Subcutaneous abdominal adipose tissue (tissue), 5 donors: Measurements from ENCODE around the gene ULBP3.

Experiments used
- H3K27ac ChIP-seq: one replicate; pipeline ENCODE4 v1.7.0; 2013; ENCODE audit warnings: low read depth, mild to moderate bottlenecking, inconsistent platforms, low read length, moderate library complexity
- H3K27me3 ChIP-seq, 5 donors: one replicate each; pipeline ENCODE4 v1.7.0; 2013; ENCODE audit warnings: low read length in 5 of 5, inconsistent platforms in 1 of 5; ENCODE audit not compliant: control insufficient read depth in 5 of 5, insufficient read depth in 4 of 5
- H3K36me3 ChIP-seq, 5 donors: one replicate each; pipeline ENCODE4 v1.7.0; 2013; ENCODE audit warnings: low read length in 5 of 5; ENCODE audit not compliant: control insufficient read depth in 5 of 5, insufficient read depth in 5 of 5
- H3K4me1 ChIP-seq, 5 donors: one replicate each; pipeline ENCODE4 v1.7.0; 2013; ENCODE audit warnings: low read length in 5 of 5, mild to moderate bottlenecking in 3 of 5, moderate library complexity in 1 of 5; ENCODE audit not compliant: control insufficient read depth in 5 of 5, insufficient read depth in 5 of 5
- H3K4me3 ChIP-seq, 5 donors: one replicate each; pipeline ENCODE4 v1.7.0; 2013; ENCODE audit warnings: low read length in 5 of 5, low read depth in 1 of 5
- H3K9ac ChIP-seq, 5 donors: one replicate each; pipeline ENCODE4 v1.7.0; 2013; ENCODE audit warnings: low read length in 5 of 5, mild to moderate bottlenecking in 4 of 5, moderate library complexity in 3 of 5
- H3K9me3 ChIP-seq, 5 donors: one replicate each; pipeline ENCODE4 v1.7.0; 2013; ENCODE audit warnings: low read length in 5 of 5; ENCODE audit not compliant: control insufficient read depth in 5 of 5
- donor health status: healthy.
- donor health status: healthy.
- donor health status: healthy.
- donor health status: healthy.
- donor health status: healthy.

Gene ULBP3

DNA sequence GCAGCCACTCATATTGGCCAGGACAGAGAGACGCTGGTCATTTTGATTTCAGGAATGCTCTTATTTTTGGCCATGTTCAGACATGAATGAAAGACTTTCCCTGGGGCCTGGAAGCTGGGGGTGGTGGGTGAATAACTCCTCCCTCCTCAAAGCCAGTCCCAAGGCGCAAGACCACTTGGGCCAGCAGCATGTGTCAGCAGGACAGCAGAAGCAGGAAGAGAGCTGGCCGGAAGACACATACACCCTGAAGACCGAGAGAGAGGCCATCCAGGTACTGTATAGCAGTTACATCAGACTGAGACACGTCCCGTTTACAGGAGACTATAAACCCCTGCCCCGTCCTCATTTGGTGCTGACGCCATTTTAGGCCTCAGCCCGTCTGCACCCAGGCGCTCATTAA is 29.2 kb upstream of the ULBP3 start:
- Histone ChIP-seq H3K27ac (no peak overlapping the region), H3K4me1 (peaks cover 0 to 6% (median 0%) of the 10 kb centered on the region in 5 donors), H3K27me3 (no peaks in the 10 kb centered on the region), H3K36me3 (no peaks in the 10 kb centered on the region), H3K9me3 (no peaks in the 10 kb centered on the region), H3K4me3 (no peak overlapping the region), H3K9ac (no peak overlapping the region)

GRCh38 chr6:150093397-150093796 is 24.5 kb upstream of the ULBP3 start:
- Histone ChIP-seq H3K4me3 (no peak overlapping the region), H3K9me3 (no peaks in the 10 kb centered on the region), H3K27me3 (peaks cover 0 to 6% (median 2%) of the 10 kb centered on the region in 5 donors), H3K36me3 (no peaks in the 10 kb centered on the region), H3K27ac (no peak overlapping the region), H3K9ac (no peak overlapping the region), H3K4me1 (peaks cover 0 to 10% (median 0%) of the 10 kb centered on the region in 5 donors)

GRCh38 chr6:150091476-150091875 is 22.6 kb upstream of the ULBP3 start:
- no peak overlapping the region for H3K27ac ChIP-seq
- H3K4me3 ChIP-seq: no peak overlapping the region
- peaks cover 0 to 6% (median 2%) of the 10 kb centered on the region in 5 donors for H3K27me3 ChIP-seq
- H3K4me1 ChIP-seq: peaks cover 0 to 10% (median 0%) of the 10 kb centered on the region in 5 donors
- H3K36me3 ChIP-seq: no peaks in the 10 kb centered on the region
- H3K9ac ChIP-seq: no peak overlapping the region
- H3K9me3 ChIP-seq: no peaks in the 10 kb centered on the region

DNA sequence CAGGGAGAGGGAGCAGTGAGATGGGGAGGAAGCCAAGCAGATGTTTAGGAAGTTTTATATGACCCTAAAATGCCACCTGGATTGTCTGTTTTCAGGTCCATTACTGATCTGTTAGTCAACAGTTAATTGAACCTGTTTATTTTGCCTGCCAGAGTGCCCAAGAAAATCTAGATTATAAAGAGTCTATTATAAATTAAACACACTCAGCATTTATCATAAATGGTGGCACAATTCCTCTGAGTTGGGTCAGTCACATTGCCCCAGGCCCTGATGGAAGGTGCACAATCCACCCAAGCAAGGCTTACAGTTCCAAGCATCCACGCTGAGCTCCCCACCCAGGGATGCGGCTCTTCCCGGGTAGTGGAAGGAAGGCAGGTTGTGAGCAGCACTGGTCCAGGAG is 21.4 kb upstream of the ULBP3 start:
- peaks cover 0 to 10% (median 0%) of the 10 kb centered on the region in 5 donors for H3K4me1 ChIP-seq
- no peak overlapping the region for H3K9ac ChIP-seq
- no peak overlapping the region for H3K4me3 ChIP-seq
- H3K27ac ChIP-seq: no peak overlapping the region
- H3K27me3 ChIP-seq: peaks cover 0 to 6% (median 2%) of the 10 kb centered on the region in 5 donors
- no peaks in the 10 kb centered on the region for H3K36me3 ChIP-seq
- H3K9me3 ChIP-seq: no peaks in the 10 kb centered on the region

- peaks cover 0 to 4% (median 0%) of the 10 kb centered on the region in 5 donors for H3K4me1 ChIP-seq
- no peak overlapping the region for H3K4me3 ChIP-seq
- no peak overlapping the region for H3K27ac ChIP-seq
Observed at GRCh38 chr6:150088481-150089154, 19.7 kb upstream of the ULBP3 start.

DNA sequence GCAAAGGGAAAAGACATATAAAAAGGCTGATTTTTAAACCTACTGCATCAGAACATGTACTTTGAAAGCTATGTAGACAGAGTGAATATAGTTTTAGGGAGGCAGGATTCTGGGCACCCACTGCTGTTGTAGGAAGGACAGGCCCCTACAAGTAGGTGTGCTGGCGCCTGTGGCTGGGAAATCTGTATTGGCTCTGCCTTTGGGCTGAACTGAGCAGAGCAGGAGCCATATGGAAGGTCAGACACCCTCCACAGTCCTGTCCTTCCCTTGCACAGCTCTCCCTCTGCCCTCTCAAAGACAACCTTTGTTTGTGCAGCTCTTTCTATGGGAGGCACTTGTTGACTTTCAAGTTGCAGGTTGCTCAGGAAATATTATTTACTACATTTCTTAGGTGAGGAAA is 18.4 kb upstream of the ULBP3 start:
- Histone ChIP-seq H3K4me1 (peaks cover 0 to 4% (median 0%) of the 10 kb centered on the region in 5 donors), H3K9ac (no peak overlapping the region), H3K27me3 (peaks cover 0 to 10% (median 3%) of the 10 kb centered on the region in 5 donors), H3K27ac (no peak overlapping the region), H3K4me3 (no peak overlapping the region), H3K9me3 (no peaks in the 10 kb centered on the region), H3K36me3 (no peaks in the 10 kb centered on the region)

More at GRCh38 chr6:150088481-150089154, 19.7 kb upstream of the ULBP3 start:
- no peaks in the 10 kb centered on the region for H3K36me3 ChIP-seq
- H3K27me3 ChIP-seq: peaks cover 0 to 9% (median 3%) of the 10 kb centered on the region in 5 donors
- no peaks in the 10 kb centered on the region for H3K9me3 ChIP-seq
- H3K9ac ChIP-seq: no peak overlapping the region

GRCh38 chr6:150086026-150086425 is 17.1 kb upstream of the ULBP3 start:
- H3K27ac ChIP-seq: no peak overlapping the region
- no peak overlapping the region for H3K4me3 ChIP-seq
- H3K4me1 ChIP-seq: peaks cover 0 to 4% (median 0%) of the 10 kb centered on the region in 5 donors
- H3K9ac ChIP-seq: no peak overlapping the region
- H3K36me3 ChIP-seq: no peaks in the 10 kb centered on the region
- H3K27me3 ChIP-seq: peaks cover 0 to 10% (median 3%) of the 10 kb centered on the region in 5 donors
- no peaks in the 10 kb centered on the region for H3K9me3 ChIP-seq

GRCh38 chr6:150084426-150084825 is 15.5 kb upstream of the ULBP3 start:
- Histone ChIP-seq H3K4me1 (peaks cover 0 to 6% (median 0%) of the 10 kb centered on the region in 5 donors), H3K9me3 (no peaks in the 10 kb centered on the region), H3K4me3 (no peak overlapping the region), H3K36me3 (no peaks in the 10 kb centered on the region), H3K9ac (no peak overlapping the region), H3K27ac (no peak overlapping the region), H3K27me3 (peaks cover 0 to 8% (median 7%) of the 10 kb centered on the region in 5 donors)

DNA sequence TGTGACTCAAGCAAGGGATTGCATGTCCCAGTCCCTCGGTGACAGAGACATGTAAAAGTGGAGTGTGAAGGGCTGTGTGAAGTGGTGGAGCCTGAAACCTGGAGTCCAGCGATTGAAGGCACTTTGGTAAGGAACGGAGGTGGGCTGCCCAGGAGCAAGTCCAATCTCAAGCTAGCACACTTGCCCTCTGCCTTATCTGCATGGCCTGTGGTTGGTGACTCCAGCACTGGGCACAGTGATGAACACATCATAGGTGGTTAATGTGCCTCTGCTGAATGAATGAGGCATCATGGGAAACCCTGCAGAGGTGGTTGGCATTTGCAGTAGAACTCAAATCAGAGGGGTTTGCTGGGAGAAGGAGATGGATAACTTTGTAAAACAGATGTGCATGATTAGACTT is 14.9 kb upstream of the ULBP3 start:
- no peak overlapping the region for H3K4me3 ChIP-seq
- H3K9me3 ChIP-seq: no peaks in the 10 kb centered on the region
- H3K4me1 ChIP-seq: peaks cover 0 to 3% (median 0%) of the 10 kb centered on the region in 5 donors
- no peak overlapping the region for H3K27ac ChIP-seq
- peaks cover 0 to 9% (median 7%) of the 10 kb centered on the region in 5 donors for H3K27me3 ChIP-seq
- no peaks in the 10 kb centered on the region for H3K36me3 ChIP-seq
- no peak overlapping the region for H3K9ac ChIP-seq

DNA sequence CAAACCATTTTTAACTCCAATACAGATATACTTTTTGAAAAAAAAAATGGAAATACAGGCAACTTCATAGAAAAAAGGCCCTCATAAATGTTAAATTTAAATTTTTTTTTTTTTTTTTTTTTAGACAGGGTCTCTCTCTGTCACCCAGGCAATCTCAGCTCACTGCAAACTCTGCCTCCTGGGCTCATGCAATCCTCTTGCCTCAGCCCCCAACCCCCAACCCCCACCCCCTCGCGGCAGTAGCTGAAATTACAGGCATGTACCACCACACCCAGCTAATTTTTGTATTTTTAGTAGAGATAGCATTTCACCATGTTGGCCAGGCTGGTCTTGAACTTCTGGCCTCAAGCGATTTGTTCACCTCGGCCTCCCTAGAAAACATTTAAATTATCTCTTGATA is 12.8 kb upstream of the ULBP3 start:
- H3K27ac ChIP-seq: no peak overlapping the region
- H3K9ac ChIP-seq: no peak overlapping the region

More for the DNA sequence above, 12.8 kb upstream of the ULBP3 start:
- H3K9me3 ChIP-seq: no peaks in the 10 kb centered on the region
- H3K4me1 ChIP-seq: peaks cover 0 to 2% (median 0%) of the 10 kb centered on the region in 5 donors
- no peaks in the 10 kb centered on the region for H3K36me3 ChIP-seq
- peaks cover 0 to 7% (median 6%) of the 10 kb centered on the region in 5 donors for H3K27me3 ChIP-seq
- H3K4me3 ChIP-seq: no peak overlapping the region
